ENCODE measurements around the gene TMOD4. TPM values are rescaled to one million over a fixed set of nuclear protein-coding genes. Genes with fewer than 3 reads are reported as not detected.

The TMOD4 gene
- polyA plus RNA-seq, 3 donors: 0.16 to 0.62 (median 0.56) TPM

DNA sequence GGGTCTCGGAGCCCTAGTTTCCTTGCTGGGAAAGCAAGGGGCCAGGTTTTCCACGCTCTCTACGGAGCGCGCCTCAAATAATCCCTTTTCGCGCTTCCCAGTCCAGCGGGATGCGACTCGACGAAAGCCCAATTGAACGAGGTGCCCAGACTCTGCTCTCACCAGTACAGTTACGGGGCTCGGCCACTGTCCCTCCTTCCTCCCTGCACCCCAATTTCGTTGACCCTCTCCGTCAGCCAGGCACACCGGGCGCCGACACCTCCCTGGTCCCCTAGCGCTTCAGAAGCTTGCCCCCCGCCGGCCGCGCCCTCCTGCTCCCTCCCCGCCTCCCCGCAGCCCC, 29.7 kb downstream of the TMOD4 start:
- WGBS, 3 donors: 1 to 3% (median 2%) methylated on average over 26 of the region's 26 CpGs
- no peak overlapping the region for H3K27ac ChIP-seq (ENCODE audit: low read depth, low read length)

DNA sequence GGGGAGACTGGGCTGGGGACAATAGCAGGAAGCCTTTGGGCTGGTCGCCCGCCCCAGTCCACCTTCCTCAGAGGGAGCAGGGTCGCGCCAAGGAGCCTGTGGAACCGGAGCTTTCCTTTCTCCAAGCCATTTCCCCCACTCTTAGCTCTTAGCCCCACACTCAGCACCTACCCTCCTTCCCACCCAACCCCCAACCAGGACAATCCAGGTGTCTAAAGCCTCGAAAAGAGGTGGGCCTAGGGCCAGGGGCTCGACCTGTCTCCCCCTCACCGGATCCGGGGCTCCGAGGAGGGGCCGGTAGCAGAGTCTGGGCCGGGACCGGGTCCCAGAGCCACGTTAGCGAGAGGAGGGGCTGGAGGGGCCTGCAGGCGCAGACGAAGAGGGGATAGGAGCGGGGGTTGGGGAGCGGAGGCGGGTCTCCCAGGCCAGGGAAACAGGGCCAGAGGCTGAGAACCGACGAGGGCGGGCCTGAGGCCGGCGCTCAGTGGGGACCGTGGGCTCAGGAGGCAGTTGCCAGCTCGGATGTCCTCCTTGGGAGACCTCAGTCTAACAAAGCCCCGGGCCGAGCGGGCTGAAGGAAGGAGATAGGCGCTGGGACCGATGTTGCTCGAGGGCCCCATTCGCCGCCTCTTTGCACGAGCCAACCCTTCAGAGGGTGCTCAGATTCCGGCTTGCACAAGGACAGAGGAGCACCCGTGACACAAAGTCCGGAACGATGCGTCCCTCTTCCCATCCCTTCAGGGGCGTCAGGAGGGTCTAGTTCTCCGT, 30.3 kb downstream of the TMOD4 start:
- WGBS, 3 donors: 16 to 28% (median 16%) methylated on average over 36 to 43 of the region's 43 CpGs
- no peak overlapping the region for H3K27ac ChIP-seq (ENCODE audit: low read depth, low read length)

DNA sequence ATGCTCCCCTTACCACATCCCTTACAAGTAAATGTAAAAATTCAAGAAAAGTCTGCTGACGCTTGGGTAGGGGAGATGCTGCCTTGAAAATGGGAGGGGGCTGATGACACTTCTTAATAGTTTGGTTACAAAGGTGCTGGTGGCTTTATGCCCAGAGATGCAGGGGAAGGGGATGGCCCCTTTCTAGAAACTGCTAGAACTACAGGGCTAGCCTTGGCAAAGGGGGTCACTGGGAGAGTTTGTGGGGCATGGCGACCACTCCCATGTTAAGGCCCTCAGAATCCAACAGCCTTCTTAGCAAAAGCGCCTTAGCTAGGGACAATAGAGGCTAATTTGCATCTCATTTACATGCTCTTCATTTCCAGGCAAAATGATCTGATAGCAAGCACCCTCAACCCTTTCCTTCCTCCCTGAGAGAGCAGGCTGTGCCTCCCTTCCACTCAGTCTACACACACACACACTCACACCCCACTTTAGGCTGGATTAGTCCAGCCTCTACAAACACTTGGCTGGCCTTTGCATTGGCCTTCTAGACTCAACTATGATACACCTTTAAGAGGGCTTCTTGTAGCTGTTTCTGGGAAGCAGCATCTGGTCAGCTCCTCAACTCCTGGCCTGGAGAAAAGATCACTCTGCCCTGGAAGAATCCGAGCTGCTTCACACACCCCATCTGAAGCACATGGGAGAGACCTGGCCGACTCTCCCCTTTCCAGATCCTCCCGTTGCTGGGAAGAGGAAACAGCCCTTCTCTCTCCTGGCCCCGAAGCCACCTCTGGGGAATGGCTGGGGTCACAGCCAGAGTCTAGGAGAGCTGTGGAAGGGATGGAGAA, 31.1 kb downstream of the TMOD4 start:
- 46 to 67% (median 54%) methylated on average over 7 of the region's 7 CpGs for WGBS, 3 donors
- no peak overlapping the region for H3K27ac ChIP-seq (ENCODE audit: low read depth, low read length)

DNA sequence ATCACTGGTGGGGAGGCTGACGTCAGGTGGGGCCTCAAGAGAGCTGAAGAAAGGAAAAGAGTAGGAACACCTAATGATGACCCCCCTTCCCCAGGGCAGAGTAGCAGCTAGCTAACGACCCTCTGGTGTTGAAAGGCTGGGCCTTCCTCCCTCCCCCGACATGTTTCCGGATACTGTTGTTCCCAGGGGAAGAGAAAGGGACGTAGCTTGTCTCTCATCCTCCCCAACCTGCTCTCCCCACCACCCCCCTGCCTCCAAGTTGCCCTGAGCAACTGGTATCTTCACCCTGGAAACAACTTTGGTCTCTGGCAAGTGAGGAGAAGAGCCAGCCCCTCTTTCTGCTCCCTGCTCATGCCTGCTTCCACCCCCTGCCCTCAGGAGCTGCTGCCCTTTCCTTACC, 31.8 kb downstream of the TMOD4 start:
- no peak overlapping the region for H3K27ac ChIP-seq (ENCODE audit: low read depth, low read length)
- WGBS, 3 donors: 56 to 84% (median 58%) methylated on average over 4 to 5 of the region's 5 CpGs

DNA sequence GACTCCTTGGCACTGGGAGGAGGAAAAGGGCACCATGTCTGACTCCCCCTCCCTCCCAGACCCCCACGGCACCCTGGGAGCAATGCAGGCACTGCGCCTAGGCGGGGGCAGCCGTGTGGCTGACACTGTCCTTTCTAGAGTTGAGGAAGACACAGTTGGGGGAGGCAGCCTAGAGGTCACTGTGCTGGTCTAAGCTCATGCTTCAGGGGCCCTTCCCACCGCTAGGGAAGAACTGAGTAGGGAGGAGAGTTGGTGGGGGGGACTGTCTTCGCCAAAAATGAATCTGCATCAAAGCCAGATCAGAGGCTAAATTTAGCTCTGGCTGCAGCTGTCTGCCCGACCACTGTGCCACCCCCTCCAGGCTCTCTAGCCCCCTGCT, 32.7 kb downstream of the TMOD4 start:
- 61 to 80% (median 78%) methylated on average over 7 of the region's 7 CpGs for WGBS, 3 donors
- H3K27ac ChIP-seq (ENCODE audit: low read depth, low read length): no peak overlapping the region

DNA sequence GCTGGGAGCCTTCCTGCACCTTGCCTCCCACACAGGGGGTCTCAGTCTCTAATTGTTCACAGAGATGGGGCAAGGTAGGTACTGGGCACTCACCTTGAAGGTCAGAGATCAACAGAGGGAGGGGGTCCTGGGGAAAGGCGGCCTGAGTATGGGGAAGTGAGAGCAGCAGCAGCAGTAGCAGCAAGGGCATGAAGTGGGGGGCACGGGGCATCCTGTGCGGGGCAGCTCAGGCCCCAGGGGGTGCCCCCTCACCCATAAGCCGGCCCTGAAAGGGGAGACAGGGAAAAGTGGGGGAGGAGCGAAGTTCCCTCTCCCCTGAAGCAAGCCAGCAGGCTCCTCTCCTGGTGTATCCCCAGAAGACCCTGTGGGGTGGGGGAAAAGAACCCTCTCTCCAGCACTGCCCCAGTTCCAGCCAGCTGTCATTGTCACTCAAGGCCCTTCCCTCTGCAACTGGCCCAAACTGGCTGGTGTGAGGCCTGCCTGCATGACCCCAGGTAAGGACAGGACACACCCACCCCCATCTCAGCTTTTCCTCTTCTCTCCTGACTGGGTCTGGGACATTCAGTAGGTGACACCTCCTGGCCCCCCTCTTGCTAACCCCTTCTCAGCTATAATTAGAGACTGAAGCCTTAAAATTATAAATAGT, 33.2 kb downstream of the TMOD4 start:
- WGBS, 3 donors: 70 to 96% (median 78%) methylated on average over 4 to 5 of the region's 5 CpGs
- no peak overlapping the region for H3K27ac ChIP-seq (ENCODE audit: low read depth, low read length)

DNA sequence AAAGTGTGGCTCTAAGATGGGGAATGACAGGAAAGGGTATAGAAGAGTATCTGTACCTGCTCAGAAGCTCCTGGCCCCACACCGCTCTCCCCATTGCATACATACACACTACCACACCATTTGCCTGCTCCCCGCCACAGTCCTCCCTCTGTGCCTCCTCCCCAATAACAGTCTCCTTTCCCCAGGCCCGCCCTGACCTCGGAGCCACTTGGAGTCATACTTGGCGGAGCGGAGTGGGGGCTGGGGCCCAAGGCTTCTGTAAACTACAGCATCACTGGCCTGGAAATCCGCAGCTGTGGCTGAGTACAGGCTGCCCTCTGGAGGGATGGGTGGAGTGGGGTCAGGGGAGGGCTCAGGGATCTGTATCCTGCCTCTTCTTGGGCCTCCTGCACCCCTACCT, 38.0 kb downstream of the TMOD4 start:
- WGBS, 3 donors: 92% methylated on average over 7 of the region's 7 CpGs
- H3K27ac ChIP-seq (ENCODE audit: low read depth, low read length): no peak overlapping the region

DNA sequence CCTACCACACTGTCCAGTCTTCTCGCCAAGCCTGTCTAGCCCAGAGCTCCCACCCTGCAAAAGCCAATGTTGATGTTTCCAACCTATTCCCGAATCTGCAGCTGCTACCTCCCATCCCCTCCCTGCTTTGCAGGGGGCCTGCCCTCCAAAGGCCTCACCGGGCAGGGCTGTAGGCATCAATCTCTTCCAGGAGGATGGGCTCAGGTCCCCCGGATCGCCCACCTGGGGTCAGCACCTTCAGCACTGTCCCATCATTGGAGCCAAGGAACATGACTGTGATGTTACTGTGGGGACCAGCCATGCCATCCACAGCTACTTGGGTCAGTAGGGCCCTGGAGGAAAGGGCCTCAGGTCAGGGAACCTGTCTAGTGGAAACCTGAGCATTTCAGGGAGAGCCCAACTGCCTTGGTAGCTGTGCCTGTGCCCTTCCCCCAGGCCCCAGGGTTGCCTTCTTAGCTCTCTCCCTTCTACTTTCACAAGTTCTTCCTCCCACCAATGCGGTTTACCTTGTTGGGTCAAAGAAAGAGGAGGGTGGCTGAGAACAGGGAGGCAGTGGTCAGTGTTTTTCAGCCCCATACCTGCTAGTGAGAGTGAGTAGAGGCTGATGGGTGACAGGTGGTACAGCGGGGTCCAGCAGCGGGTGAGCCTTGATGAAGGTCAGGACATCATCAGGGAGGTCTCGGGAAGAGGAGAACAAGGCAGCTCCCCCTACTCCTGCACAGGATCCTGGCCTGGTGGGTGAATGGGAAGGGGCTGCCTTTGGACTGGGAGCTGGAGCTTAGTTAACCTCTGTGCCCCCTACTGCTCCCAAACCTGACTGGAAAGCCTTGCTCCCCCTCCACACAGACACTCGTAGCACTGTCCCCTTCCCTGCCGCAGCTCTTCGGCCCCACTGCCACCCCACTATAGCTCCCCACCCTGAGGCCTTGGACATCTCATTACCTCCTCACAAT, 40.1 kb downstream of the TMOD4 start:
- no peak overlapping the region for H3K27ac ChIP-seq (ENCODE audit: low read depth, low read length)
- WGBS, 3 donors: 88 to 91% (median 91%) methylated on average over 12 of the region's 12 CpGs

DNA sequence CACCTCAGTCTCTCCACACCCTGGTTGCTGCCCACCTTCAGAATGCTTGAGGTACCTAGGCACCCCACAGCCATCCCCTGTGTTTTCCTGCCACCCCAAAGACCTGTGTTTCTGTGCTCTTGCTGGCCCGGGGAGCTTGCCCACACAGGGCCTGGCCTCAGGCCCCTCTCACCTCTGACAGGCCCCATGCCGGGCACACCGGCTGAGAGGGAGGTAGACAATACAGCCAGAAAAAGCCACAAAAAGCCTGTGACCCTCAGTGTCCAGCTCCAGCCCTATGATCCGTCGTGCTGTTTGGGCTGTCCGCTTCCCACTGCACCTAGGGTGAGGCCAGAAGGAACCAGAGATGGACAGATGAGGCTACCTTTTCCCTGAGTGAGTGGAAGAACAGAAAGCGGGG, 40.8 kb downstream of the TMOD4 start:
- 92 to 95% (median 94%) methylated on average over 7 of the region's 7 CpGs for WGBS, 3 donors
- H3K27ac ChIP-seq (ENCODE audit: low read depth, low read length): no peak overlapping the region

DNA sequence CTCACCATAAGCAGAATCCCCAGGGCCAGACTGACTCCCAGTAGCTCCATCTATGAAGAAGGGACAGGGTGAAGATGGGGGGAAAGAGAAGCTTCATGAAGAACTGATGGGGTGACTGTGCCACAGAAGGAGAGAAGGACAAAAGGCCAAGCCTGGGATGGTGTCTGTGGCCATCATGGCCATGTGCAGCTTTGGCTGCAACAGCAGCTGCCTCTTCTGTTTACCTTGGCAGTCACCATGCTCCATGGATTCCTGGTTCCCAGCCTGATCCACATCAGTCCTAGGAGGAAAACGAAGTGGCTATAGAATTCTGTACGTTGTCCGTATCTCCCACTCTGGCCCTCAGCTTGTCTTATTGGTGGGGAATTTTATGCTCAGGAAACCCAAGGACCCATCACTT, 41.4 kb downstream of the TMOD4 start:
- H3K27ac ChIP-seq (ENCODE audit: low read depth, low read length): no peak overlapping the region
- WGBS, 3 donors: 89 to 90% (median 90%) methylated on average over 3 of the region's 3 CpGs

DNA sequence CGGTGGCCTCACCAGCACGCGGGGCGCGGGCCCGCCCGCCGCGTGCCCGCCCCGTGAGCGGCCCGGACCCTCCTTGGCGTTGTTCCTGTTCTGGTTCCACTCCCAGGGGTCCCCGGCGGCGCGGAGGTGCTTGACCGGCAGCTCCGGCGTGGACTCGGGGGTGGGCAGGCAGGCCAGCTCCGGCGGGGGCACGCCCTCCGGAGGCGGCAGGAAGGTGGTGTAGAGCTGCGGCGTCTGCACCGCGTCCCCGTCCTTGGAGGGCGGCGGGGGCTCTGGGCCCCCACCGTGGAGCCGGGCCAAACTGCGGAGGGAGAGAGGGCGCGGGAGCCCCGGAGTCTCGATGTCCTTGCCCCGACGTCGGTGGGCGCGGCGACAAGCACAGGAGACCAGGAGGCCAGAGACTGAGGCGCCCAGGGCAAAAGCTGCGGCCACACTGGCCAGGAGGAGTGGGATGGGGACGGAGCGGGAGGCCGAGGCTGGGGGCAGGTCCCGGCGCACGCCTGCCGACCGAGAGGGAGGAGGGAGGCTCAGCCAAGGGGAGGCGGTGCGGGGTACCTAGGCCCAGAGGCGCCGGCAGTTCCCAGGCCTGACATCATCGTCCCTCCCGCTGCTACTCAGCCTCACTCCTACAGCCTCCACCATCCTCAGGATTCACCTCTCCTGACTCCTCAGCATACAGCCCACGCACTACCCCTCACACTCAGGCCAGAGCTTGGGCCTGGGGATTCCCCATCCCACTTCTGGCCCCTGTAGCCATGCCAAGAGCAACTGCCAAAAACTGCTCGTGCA, 42.6 kb downstream of the TMOD4 start:
- 48 to 71% (median 66%) methylated on average over 49 to 64 of the region's 65 CpGs for WGBS, 3 donors
- H3K27ac ChIP-seq (ENCODE audit: low read depth, low read length): no peak overlapping the region

DNA sequence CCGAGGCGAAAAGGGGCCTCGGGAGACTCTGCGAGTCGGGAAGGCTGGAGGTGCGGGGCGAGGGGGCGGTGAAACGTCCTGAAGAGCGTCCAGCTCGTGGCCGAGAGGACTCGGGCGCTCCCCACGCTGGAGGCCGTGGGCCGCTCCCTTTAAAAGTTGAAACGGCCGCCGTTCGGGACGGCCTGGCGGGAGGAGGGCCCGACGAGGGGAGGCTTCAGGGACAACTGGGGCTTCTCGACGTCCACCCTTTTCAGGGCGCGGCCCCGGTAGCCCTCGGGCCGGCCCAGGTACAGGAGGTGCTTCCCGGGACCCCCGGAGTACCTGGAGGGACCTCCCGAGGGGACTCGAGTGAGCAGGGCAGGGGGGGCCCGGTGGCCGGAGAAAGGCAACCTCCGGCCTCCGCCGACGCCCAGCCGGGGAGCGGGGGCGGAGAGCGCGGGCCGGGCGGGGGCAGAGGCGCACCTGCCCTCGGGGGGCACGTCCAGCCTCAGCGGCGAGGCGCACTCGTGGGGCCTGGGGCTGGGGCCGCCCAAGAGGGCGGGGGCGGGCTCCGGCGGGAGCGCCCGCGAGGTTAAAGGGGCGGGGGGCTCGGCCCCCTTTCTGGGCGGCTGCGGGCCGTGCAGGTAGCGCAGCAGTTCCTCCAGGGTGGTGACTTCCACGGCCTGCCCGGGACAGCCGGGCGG, 43.3 kb downstream of the TMOD4 start:
- WGBS, 3 donors: 44 to 62% (median 55%) methylated on average over 49 to 74 of the region's 74 CpGs
- no peak overlapping the region for H3K27ac ChIP-seq (ENCODE audit: low read depth, low read length)

DNA sequence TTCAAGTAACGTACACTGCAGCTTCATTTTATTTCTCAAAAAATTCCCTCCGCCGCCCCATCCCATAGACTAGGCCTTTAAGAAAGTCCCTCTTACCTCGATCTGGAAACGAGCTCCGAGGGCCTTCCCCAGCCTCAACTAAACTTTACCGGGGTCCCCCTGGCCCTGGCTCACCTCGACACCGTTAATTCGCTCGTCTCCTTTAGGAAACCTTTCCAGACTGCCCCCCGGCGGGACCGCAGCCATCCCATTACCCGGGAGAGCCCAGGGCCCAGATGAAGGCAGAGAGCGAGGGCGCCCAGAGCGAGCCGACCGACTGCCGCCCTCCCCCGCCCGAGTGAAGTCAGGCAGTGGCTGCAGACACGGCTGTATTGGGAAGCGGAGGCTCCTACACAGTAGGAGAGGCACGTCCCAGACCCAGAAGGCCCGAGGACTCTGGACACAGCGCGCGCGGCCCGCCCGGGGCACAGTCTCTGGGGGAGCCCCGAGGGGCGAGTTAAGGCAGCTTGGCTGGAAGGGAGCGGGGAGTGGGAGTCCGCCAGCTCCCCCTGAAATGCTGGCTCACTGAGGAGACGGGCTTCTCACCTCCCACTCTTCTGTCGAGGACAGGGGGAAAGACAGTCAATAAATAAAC, 44.0 kb downstream of the TMOD4 start:
- 33 to 47% (median 38%) methylated on average over 39 of the region's 39 CpGs for WGBS, 3 donors
- H3K27ac ChIP-seq (ENCODE audit: low read depth, low read length): no peak overlapping the region

DNA sequence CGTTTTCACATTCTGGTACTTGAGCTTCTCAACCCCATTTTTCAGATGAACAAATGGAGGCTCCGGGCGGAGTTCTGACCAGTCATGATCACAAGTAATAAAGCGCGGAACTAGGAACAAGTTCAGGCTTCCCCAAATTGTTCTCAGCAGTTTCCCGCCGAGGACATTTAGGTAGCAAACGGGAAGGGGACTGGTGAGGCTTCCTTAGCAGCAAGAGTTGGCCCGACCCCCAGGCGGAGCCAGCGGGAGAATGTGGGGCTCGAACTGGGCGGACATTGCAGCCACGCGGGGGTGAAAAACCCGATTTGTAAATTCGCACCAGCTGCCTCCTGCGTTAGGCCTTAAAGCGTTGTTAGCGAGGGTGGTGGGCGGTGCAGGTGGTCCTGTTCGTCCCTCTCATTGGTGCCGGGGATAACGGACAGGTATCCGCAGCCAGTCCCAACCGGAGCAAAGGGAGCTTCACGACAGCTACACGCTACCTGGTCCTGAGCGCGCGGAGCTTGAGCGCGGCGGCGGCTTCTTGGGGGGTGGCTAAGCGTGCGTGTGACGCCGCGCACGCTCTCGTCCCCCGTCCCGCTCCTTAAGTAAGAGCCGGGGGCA, 44.7 kb downstream of the TMOD4 start:
- H3K27ac ChIP-seq (ENCODE audit: low read depth, low read length): no peak overlapping the region
- WGBS, 3 donors: 8 to 36% (median 17%) methylated on average over 43 to 45 of the region's 45 CpGs

DNA sequence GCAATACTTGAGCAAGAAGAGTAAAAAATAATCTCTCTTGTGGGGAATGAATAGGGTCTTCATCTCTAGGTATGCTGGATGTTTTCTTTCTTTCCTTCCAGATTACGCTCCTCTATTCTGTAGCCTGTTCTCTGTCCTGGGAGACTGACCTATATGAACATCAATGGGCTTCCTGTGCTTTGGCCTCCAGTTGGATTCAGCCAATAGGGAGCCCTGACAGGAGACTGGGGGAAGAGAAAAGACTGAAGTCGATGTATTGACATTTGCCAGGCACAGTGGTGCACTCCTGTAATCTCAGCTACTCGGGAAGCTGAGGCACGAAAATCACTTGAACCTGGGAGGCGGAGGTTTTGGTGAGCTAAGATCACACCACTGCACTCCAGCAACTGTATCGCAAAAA, 47.0 kb downstream of the TMOD4 start:
- WGBS, 3 donors: 78 to 85% (median 80%) methylated on average over 6 of the region's 6 CpGs
- no peak overlapping the region for H3K27ac ChIP-seq (ENCODE audit: low read depth, low read length)

DNA sequence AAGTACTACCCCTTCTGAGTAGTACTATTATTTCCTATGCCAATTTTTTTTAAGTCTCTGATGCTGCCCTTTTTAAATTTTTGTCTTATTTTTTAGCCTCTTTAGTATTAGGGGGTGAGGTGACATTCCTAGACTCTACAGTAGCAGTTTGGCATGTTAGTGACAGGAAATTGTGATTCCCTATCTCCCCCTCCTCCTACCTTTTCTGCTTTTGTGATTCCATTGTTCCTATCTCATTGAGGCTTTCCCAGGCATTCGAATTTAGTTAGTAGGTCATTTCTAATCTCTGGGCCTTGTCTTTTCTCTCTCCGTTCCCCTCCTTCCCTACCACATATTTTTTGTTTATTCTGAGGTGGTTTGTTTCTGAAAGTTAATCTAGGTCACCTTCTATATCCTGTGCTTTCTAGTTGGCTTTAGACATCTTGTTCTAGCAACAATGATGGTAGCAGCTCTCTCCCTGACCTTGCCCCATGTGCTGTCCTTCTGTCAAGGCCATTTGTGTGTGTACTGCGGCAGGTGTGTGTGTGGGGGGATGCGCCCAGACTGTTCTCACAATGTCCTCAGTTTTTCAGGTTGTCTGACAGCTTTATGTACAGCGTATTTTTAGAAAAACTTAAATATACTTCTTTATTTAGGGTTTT, 50.9 kb downstream of the TMOD4 start:
- H3K27ac ChIP-seq (ENCODE audit: low read depth, low read length): no peak overlapping the region
- WGBS, 3 donors: 56 to 87% (median 84%) methylated on average over 5 of the region's 5 CpGs

Measured in adipose tissue (tissue), 3 donors.